ENCODE measurements around the gene DCK.
A peak's percentile ranks its signal among the peaks of the same experiment; 100 is the strongest.
"Not testable (repeated sequence)": the region's sequence is repeated elsewhere in the genome, so short reads cannot be mapped to it uniquely, and the experiment has no call there.

The DCK gene

GRCh38 chr4:70991596-70991995 is 1.9 kb upstream of the DCK start:
- Mint-ChIP-seq H3K27me3 (no peaks in the 10 kb centered on the region), H3K9me3 (no peaks in the 10 kb centered on the region), H3K4me1 (peaks cover 33% of the 10 kb centered on the region), H3K36me3 (peaks cover 29% of the 10 kb centered on the region), H3K4me3 (no peak overlapping the region), H3K27ac (no peak overlapping the region)
- no peak for DNase-seq
- CTCF ChIA-PET = no interaction called here

DNA sequence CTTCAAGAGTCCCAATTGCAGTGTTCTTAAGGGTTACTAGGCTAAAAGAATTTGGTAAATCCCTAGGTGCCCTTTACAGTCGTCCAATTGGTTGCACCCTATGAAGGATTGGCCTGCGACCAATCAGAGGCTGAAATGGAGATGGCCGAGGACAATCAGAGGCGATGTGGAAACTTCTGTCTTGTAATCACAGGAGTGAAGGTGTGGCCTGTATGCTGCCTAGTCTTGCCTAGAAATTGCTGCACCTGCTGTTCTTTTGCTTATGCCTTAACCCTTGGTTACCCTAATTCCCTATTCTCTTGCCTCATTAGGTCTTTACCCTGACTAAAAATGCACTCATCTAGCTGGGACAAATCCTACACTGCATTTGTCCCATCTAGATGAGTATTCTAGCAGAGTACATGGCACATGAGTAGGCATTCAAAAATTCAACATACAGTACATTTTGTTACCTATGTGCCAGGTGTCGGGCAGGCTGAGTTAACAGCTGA is 1.0 kb upstream of the DCK start:
- Mint-ChIP-seq H3K9me3 (no peaks in the 10 kb centered on the region), H3K4me3 (peak overlapping the region; percentile 93)

DNA sequence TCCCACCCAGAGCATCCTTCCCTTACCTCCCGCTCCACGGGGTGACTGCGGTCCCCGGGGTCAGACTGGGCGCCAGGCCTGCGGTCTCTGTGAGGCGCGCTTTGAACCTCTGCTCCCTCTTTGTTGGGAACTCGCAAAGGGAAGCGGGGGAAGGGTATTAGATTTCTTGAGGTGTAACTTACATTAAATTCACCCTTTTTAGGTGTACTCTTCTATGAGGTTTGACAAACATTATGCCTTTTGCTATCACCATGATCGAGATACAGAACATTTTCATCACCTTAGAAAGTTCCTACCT is 569 bp downstream of the DCK start:
- H3K4me1 Mint-ChIP-seq = peaks cover 54% of the 10 kb centered on the region
- no peaks in the 10 kb centered on the region for H3K9me3 Mint-ChIP-seq
- no peaks in the 10 kb centered on the region for H3K27me3 Mint-ChIP-seq
- CTCF ChIA-PET = interaction anchor here (1.1 to 3.2 kb wide), 3 partner anchors 10 to 15 kb away, joined by 3 to 24 read pairs (median 12); no protein-coding TSS in a partner anchor
- DNase-seq = no peak
- peaks cover 48% of the 10 kb centered on the region for H3K36me3 Mint-ChIP-seq
- H3K27ac Mint-ChIP-seq = peak overlapping the region; percentile 86
- H3K4me3 Mint-ChIP-seq = peak overlapping the region; percentile 93

More for the DNA sequence above, 1.0 kb upstream of the DCK start:
- no peak for DNase-seq
- Mint-ChIP-seq H3K36me3 (peaks cover 37% of the 10 kb centered on the region), H3K27ac (peak overlapping the region; percentile 89), H3K27me3 (no peaks in the 10 kb centered on the region), H3K4me1 (peaks cover 42% of the 10 kb centered on the region)
- CTCF ChIA-PET = interaction anchor here (3.2 kb wide), 1 partner anchor 17 kb away, joined by 24 read pairs; no protein-coding TSS in a partner anchor

DNA sequence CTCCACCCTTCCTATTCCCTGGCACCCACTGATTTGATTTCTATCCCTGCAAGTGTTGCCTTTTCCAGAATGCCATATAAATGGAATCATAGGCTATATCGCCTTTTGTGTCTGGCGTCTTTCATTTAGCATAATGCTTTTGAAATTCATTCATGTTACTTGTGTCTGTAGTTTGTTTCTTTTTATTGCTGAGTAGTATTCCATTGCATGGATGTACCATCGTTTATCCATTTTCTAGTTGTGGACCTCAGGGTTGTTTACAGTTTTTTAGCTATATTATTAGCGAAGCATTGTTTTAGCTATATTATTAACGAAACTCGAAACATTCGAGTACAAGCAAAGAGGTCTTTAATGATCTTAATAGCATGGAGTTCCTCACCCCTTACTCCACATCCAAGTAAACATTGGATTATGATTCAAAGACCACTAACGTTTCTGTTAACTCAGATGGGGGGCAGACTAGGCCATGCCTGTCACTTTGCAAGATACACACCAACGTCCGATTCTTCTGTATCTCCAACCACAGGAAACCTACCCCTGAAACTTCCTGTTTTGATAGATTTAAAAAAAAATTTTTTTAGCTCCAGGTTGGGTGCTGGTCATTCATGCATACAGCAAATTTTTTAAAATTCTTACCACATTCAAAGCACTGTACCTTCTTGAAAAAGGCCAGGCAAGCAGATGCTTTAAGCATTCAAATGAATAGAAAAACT is 1.1 kb downstream of the DCK start:
- no peak for DNase-seq
- Mint-ChIP-seq H3K9me3 (peaks cover 3% of the 10 kb centered on the region), H3K36me3 (peaks cover 53% of the 10 kb centered on the region), H3K27ac (peak overlapping the region; percentile 86), H3K27me3 (no peaks in the 10 kb centered on the region), H3K4me3 (peak overlapping the region; percentile 93), H3K4me1 (peaks cover 59% of the 10 kb centered on the region)
- CTCF ChIA-PET = interaction anchor here (1.1 to 3.2 kb wide), 3 partner anchors 10 to 15 kb away, joined by 3 to 24 read pairs (median 12); no protein-coding TSS in a partner anchor

DNA sequence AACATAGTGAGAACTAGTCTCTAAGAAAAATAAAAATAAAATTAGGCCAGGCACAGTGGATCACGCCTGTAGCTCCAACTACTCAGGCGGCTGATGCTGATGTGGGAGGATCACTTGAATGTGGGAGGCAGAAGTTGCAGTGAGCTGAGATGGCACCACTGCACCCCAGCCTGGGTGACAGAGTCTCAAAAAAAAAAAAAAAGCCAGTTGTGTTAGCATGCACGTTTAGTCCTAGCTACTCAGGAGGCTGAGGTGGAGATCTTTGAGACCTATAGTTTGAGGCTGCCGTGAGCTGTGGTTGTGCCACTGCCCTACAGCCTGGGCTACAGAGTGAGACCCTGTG is 2.5 kb downstream of the DCK start:
- Mint-ChIP-seq H3K9me3 (peaks cover 12% of the 10 kb centered on the region), H3K4me1 (peaks cover 74% of the 10 kb centered on the region), H3K36me3 (peaks cover 68% of the 10 kb centered on the region), H3K4me3 (peak overlapping the region; percentile 93), H3K27ac (peak overlapping the region; percentile 86), H3K27me3 (no peaks in the 10 kb centered on the region)
- peak; percentile 51 for DNase-seq
- CTCF ChIA-PET = interaction anchor here (0.7 to 3.0 kb wide), 2 partner anchors 8 to 13 kb away, joined by 4 to 12 read pairs; no protein-coding TSS in a partner anchor

DNA sequence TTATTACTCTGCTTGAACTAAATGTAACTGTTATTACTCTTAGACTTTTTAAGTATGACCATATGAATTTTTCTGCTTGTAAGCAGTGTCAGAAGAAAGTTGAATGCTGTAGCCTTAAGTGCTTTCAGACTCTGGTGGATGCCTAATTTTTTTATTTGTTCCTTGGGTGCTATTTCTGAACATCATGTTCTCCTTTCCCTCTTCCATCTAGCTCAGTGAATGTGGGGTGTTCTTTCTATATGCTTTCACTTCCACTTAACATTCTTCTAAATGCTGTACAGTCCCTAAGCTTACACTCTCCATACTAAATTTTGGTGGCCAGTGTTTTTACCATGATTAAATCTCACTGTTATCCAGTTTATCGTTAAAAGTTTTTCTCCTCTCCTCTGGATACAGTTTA is 3.6 kb downstream of the DCK start:
- Mint-ChIP-seq H3K27ac (peak overlapping the region; percentile 2), H3K27me3 (no peaks in the 10 kb centered on the region), H3K4me3 (peak overlapping the region; percentile 93), H3K4me1 (peaks cover 79% of the 10 kb centered on the region), H3K9me3 (peaks cover 20% of the 10 kb centered on the region), H3K36me3 (peaks cover 75% of the 10 kb centered on the region)
- DNase-seq = no peak
- CTCF ChIA-PET = interaction anchor here (0.8 to 1.0 kb wide), 3 partner anchors 11 to 262 kb away, joined by 3 to 6 read pairs (median 3); no protein-coding TSS in a partner anchor

DNA sequence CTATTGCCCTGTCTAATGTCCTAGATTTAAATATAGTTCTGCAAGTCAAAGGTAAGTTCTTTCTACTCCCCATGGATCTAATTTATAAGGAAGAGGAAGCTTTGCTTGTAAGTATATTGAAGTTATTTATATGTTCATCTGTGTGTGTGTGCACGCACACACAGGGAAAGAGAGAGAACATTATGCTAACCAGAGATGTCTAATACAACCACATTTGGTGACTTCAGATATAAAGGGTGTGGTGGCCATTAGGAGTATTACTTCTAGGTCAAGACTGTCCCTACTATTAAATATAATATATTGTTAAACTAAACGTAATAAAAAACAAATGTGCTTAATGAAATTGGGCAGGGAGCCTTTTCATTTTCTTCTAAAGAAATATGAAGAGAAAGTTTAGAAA is 4.1 kb downstream of the DCK start:
- CTCF ChIA-PET = interaction anchor here (1.0 kb wide), 2 partner anchors 12 to 262 kb away, joined by 3 to 6 read pairs; no protein-coding TSS in a partner anchor
- peak overlapping the region; percentile 2 for H3K27ac Mint-ChIP-seq
- H3K4me3 Mint-ChIP-seq = peak overlapping the region; percentile 93
- peaks cover 81% of the 10 kb centered on the region for H3K4me1 Mint-ChIP-seq
- no peaks in the 10 kb centered on the region for H3K27me3 Mint-ChIP-seq
- DNase-seq = no peak
- peaks cover 80% of the 10 kb centered on the region for H3K36me3 Mint-ChIP-seq
- H3K9me3 Mint-ChIP-seq = peaks cover 22% of the 10 kb centered on the region

DNA sequence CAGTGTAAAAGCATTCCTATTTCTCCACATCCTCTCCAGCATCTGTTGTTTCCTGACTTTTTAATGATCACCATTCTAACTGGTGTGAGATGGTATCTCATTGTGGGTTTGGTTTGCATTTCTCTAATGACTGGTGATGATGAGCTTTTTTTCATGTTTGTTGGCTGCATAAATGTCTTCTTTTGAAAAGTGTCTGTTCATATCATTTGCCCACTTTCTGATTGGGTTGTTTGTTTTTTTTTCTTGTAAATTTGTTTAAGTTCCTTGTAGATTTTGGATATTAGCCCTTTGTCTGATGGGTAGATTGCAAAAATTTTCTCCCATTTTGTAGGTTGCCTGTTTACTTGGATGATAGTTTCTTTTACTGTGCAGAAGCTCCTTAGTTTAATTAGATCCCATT is 6.2 kb downstream of the DCK start:
- Mint-ChIP-seq H3K9me3 (peaks cover 22% of the 10 kb centered on the region), H3K36me3 (peaks cover 87% of the 10 kb centered on the region), H3K4me1 (peaks cover 95% of the 10 kb centered on the region)
- CTCF ChIA-PET, DNase-seq, H3K4me3 Mint-ChIP-seq, H3K27me3 Mint-ChIP-seq, H3K27ac Mint-ChIP-seq: not testable (repeated sequence)

- peaks cover 22% of the 10 kb centered on the region for H3K9me3 Mint-ChIP-seq
- CTCF ChIA-PET, H3K4me3 Mint-ChIP-seq, H3K27me3 Mint-ChIP-seq, DNase-seq: not testable (repeated sequence)
- H3K36me3 Mint-ChIP-seq = peaks cover 74% of the 10 kb centered on the region
- H3K4me1 Mint-ChIP-seq = peaks cover 90% of the 10 kb centered on the region
- H3K27ac Mint-ChIP-seq = peak overlapping the region; percentile 73
Observed at GRCh38 chr4:71001363-71001762, 7.9 kb downstream of the DCK start.

GRCh38 chr4:71004281-71004851 is 10.9 kb downstream of the DCK start:
- no peaks in the 10 kb centered on the region for H3K27me3 Mint-ChIP-seq
- peaks cover 22% of the 10 kb centered on the region for H3K9me3 Mint-ChIP-seq
- H3K36me3 Mint-ChIP-seq = peaks cover 64% of the 10 kb centered on the region
- peak overlapping the region; percentile 46 for H3K4me3 Mint-ChIP-seq
- DNase-seq = peak; percentile 70
- H3K27ac Mint-ChIP-seq = peak overlapping the region; percentile 91
- CTCF ChIA-PET = interaction anchor here (0.8 to 2.2 kb wide), 2 partner anchors 10 to 23 kb away, joined by 3 to 12 read pairs; partner anchors contain the start of gene DCK
- H3K4me1 Mint-ChIP-seq = peaks cover 90% of the 10 kb centered on the region

- H3K4me3 Mint-ChIP-seq = peak overlapping the region; percentile 23
- H3K27me3 Mint-ChIP-seq, DNase-seq: not testable (repeated sequence)
- peaks cover 62% of the 10 kb centered on the region for H3K36me3 Mint-ChIP-seq
- peaks cover 90% of the 10 kb centered on the region for H3K4me1 Mint-ChIP-seq
- CTCF ChIA-PET = interaction anchor here (2.2 kb wide), 1 partner anchor 10 kb away, joined by 12 read pairs; the partner anchor contains the start of gene DCK
- peak overlapping the region; percentile 91 for H3K27ac Mint-ChIP-seq
- peaks cover 16% of the 10 kb centered on the region for H3K9me3 Mint-ChIP-seq
Observed at GRCh38 chr4:71005025-71005424, 11.6 kb downstream of the DCK start.

DNA sequence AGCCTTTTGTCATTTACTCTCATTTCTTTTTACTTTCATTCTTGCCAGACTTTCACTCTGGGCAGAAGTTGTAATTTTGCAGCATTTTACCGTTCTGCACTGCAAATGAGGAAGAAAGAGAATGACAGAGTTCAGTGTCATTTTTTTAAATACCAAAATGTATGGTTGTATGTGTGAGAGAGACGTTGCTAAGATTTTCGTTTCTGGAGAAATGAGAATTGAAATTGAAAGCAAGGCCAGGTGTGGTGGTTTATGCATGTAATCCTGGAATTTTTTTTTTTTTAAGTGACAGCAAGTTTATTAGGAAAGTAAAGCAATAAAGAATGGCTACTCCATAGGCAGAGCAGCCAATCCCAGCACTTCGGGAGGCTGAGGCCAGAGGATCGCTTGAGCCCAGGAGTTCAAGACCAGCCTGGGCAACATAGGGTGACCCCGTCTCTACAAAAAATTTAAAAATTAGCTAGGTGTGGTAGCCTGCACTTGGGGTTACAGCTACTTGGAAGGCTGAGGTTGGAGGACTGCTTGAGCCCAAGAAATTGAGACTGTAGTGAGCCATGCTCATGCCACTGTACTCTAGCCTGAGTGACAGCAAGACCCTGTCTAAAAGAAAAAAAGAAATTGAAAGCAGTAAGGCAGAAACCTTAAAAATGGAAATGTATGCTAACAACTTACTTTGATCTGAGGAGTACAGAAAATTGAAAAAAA is 12.9 kb downstream of the DCK start:
- peaks cover 51% of the 10 kb centered on the region for H3K36me3 Mint-ChIP-seq
- no peaks in the 10 kb centered on the region for H3K27me3 Mint-ChIP-seq
- H3K27ac Mint-ChIP-seq = peak overlapping the region; percentile 84
- CTCF ChIA-PET = interaction anchor here (0.6 to 1.2 kb wide), 5 partner anchors 12 to 405 kb away, joined by 3 to 4 read pairs (median 3); no protein-coding TSS in a partner anchor
- peak overlapping the region; percentile 27 for H3K4me3 Mint-ChIP-seq
- H3K9me3 Mint-ChIP-seq = peaks cover 9% of the 10 kb centered on the region
- H3K4me1 Mint-ChIP-seq = peaks cover 79% of the 10 kb centered on the region
- DNase-seq = no peak

DNA sequence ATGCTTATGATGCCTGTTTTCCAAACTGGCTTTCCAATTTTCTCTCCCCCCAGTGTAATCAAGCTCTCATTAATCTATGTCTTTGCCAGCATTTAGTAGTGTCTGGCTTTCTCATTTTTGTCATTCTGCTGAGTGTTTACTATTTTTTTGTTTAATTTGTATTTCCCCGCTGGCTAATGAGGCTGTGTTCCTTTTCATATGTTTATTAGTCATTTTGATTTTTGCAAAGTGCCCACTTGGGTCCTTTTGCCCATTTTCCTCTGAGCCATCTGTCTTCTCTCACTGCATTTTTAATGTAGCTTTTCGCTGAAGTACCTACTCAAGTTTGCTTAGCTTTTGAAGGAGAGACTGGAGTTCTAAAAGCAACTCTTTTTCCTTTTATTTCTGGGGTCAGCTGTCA is 14.7 kb downstream of the DCK start:
- DNase-seq = no peak
- Mint-ChIP-seq H3K27me3 (no peaks in the 10 kb centered on the region), H3K36me3 (peaks cover 47% of the 10 kb centered on the region), H3K4me1 (peaks cover 61% of the 10 kb centered on the region), H3K9me3 (no peaks in the 10 kb centered on the region), H3K27ac (no peak overlapping the region), H3K4me3 (no peak overlapping the region)
- CTCF ChIA-PET = interaction anchor here (0.8 to 2.9 kb wide), 5 partner anchors 12 to 407 kb away, joined by 3 to 24 read pairs (median 9); partner anchors contain the start of genes DCK and MOB1B

- Mint-ChIP-seq H3K27ac (no peak overlapping the region), H3K4me1 (peaks cover 54% of the 10 kb centered on the region), H3K4me3 (no peak overlapping the region), H3K36me3 (peaks cover 47% of the 10 kb centered on the region), H3K9me3 (no peaks in the 10 kb centered on the region), H3K27me3 (no peaks in the 10 kb centered on the region)
- CTCF ChIA-PET = interaction anchor here (1.2 to 2.9 kb wide), 8 partner anchors 12 to 407 kb away, joined by 3 to 24 read pairs (median 6); partner anchors contain the start of genes DCK and MOB1B
- no peak for DNase-seq
Observed at GRCh38 chr4:71009086-71009485, 15.6 kb downstream of the DCK start.

All from activated naive CD4-positive, alpha-beta T cell treated with anti-CD3 and anti-CD28 coated beads, Interleukin-2, amount 10 ng/mL, durations not matched to agents 7 days and 5 days (primary cell).